Lower lobe of right lung (tissue), 2 donors: ENCODE results near the gene DNAH1. TPM values are rescaled to one million over a fixed set of nuclear protein-coding genes. Genes with fewer than 3 reads are reported as not detected.

Source experiments
- ATAC-seq, 2 donors: fragments of 200-7000 bp; cut with Tn5 transposase; one replicate each; pipeline ENCODE4 v1.9.1; 2020 to 2022; ENCODE audit warnings: mild to moderate bottlenecking in 2 of 2, moderate library complexity in 2 of 2
- DNase-seq: peaks from one replicate; pipeline ENCODE4 v3.0.0-alpha.2; 2020
- H3K27ac ChIP-seq: fragments of 200-600 bp; one replicate; pipeline ENCODE4 v1.8.0; 2022
- H3K27me3 ChIP-seq: fragments of 200-600 bp; one replicate; pipeline ENCODE4 v1.8.0; 2022; ENCODE audit warnings: low read depth
- H3K36me3 ChIP-seq: fragments of 200-600 bp; one replicate; pipeline ENCODE4 v1.8.0; 2022; ENCODE audit warnings: mild to moderate bottlenecking
- H3K4me1 ChIP-seq: fragments of 200-600 bp; one replicate; pipeline ENCODE4 v1.8.0; 2022
- H3K4me3 ChIP-seq: fragments of 200-600 bp; one replicate; pipeline ENCODE4 v1.8.0; 2022; ENCODE audit warnings: mild to moderate bottlenecking
- H3K9me3 ChIP-seq: fragments of 200-600 bp; one replicate; pipeline ENCODE4 v1.8.0; 2022
- intact Hi-C: fragments of 100-400 bp; cut with DNase I; formaldehyde crosslinking; loops from one replicate; pipeline ENCODE4 v1.11.0; 2022
- total RNA-seq: library from RNA; stranded (reverse); fragmentation: NEBNext Ultra II Directional; extraction: Animal tissue kit (Norgen Biotek cat#: 25700); gene quantifications from one replicate; pipeline ENCODE4 v1.2.1, GENCODE V29; 2021
- TF ChIP-seq, protein P1 (sequence below): fragments of 200-600 bp; IDR thresholded peaks from one replicate; pipeline ENCODE4 v1.8.0; 2022; ENCODE audit warnings: antibody characterized with exemption, mild to moderate bottlenecking
- donor health status: DM: no; HTN: yes; CAD: no; lungs with severe emphysema.

The DNAH1 gene
- total RNA-seq, 1 donor from 2014 or later, result 16.4 TPM

- Histone ChIP-seq H3K4me1 (no peaks in the 10 kb centered on the region), H3K27me3 (no peaks in the 10 kb centered on the region), H3K27ac (no peak overlapping the region), H3K4me3 (no peak overlapping the region), H3K36me3 (peaks cover 23% of the 10 kb centered on the region), H3K9me3 (no peaks in the 10 kb centered on the region)
- TF ChIP-seq, protein P1, sequence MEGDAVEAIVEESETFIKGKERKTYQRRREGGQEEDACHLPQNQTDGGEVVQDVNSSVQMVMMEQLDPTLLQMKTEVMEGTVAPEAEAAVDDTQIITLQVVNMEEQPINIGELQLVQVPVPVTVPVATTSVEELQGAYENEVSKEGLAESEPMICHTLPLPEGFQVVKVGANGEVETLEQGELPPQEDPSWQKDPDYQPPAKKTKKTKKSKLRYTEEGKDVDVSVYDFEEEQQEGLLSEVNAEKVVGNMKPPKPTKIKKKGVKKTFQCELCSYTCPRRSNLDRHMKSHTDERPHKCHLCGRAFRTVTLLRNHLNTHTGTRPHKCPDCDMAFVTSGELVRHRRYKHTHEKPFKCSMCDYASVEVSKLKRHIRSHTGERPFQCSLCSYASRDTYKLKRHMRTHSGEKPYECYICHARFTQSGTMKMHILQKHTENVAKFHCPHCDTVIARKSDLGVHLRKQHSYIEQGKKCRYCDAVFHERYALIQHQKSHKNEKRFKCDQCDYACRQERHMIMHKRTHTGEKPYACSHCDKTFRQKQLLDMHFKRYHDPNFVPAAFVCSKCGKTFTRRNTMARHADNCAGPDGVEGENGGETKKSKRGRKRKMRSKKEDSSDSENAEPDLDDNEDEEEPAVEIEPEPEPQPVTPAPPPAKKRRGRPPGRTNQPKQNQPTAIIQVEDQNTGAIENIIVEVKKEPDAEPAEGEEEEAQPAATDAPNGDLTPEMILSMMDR, result no peak
- no peak for DNase-seq
- ATAC-seq, result no peak
- intact Hi-C loops, result no loop called here
Observed at GRCh38 chr3:52341123-52341522, 25.0 kb downstream of the DNAH1 start.

- ATAC-seq (no peak), DNase-seq (no peak)
- peaks cover 24% of the 10 kb centered on the region for H3K36me3 ChIP-seq
- no peaks in the 10 kb centered on the region for H3K4me1 ChIP-seq
- H3K9me3 ChIP-seq, result no peaks in the 10 kb centered on the region
- no peak overlapping the region for H3K27ac ChIP-seq
- TF ChIP-seq, protein P1, result no peak
- no peaks in the 10 kb centered on the region for H3K27me3 ChIP-seq
- intact Hi-C loops, result no loop called here
- H3K4me3 ChIP-seq, result no peak overlapping the region
Observed at GRCh38 chr3:52343946-52344600, 28.0 kb downstream of the DNAH1 start.

DNA sequence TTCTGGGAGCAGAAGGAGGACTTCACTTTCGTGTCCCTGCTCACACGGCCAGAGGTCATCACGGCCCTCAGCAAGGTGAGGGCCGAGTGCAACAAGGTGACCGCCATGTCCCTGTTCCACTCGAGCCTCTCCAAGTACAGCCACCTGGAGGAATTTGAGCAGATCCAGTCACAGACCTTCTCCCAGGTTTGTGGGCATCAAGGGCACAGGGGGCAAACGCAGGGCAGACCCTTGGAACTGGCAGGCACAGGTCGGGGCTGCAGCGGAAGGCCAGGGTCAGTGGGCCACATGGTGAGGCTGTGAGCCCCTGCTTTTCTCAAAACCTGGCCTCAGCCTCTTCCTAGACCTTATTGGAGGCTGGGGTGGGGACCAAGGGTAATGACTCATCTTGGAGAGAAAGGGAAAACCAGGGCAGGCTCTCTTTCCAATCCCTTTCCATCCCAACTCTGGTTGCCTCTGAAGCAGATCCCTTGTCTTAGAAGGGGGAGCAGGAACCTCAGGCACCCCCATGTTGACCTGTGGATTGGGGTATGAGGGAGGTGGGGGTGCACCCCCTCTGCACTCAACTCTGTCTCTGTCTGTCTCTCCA, 29.5 kb downstream of the DNAH1 start:
- Histone ChIP-seq H3K36me3 (peaks cover 33% of the 10 kb centered on the region), H3K9me3 (no peaks in the 10 kb centered on the region), H3K4me1 (no peaks in the 10 kb centered on the region), H3K27ac (no peak overlapping the region), H3K27me3 (no peaks in the 10 kb centered on the region), H3K4me3 (no peak overlapping the region)
- ATAC-seq, result no peak
- intact Hi-C loops, result no loop called here
- TF ChIP-seq, protein P1, result no peak
- DNase-seq, result no peak

DNA sequence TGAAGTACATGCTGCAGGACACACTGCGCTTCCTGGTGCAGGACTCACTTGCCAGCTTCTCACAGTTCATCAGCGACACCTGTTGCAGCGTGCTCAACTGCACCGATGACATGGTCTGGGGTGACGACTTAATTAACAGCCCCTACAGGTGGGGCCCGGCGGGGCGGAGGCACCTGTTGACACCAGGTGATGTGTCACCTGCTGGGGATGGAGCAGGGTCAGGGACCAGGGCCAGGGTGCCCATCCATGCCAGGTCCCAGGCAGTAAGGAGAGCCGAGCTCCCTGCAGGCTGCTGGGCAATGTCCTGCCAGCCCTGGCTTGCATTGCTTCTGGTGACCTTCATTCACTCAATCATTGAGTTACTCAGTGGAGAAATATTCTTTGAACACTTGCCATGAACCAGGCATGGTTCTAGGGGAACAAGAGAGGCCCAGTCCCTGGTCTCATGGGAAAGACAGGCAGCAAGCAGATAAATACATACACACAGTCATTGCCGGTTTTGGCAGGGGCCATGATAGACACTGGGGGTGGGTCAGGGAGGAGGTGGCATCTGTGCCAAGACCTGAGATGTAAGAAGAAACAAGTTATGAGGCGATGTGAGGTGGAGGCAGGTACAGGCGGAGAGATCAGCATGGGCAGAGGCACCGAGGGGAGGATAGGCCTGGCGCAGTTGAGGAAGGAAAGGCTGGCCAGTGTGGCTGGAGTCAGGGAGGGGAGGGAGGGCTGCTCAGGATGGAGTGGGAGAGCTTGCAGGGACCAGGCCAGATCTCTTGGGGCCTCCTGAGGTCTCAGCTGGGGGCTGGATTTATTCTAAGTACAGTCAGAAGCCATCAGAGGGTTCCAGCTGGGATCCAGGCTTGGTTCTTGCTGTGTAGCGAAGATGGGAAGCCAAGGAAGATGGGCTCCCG, 30.8 kb downstream of the DNAH1 start:
- no peaks in the 10 kb centered on the region for H3K4me1 ChIP-seq
- DNase-seq, result no peak
- intact Hi-C loops, result no loop called here
- no peak overlapping the region for H3K4me3 ChIP-seq
- no peaks in the 10 kb centered on the region for H3K9me3 ChIP-seq
- ATAC-seq, result no peak
- H3K27me3 ChIP-seq, result no peaks in the 10 kb centered on the region
- H3K27ac ChIP-seq, result no peak overlapping the region
- H3K36me3 ChIP-seq, result peaks cover 43% of the 10 kb centered on the region
- TF ChIP-seq, protein P1, result no peak

GRCh38 chr3:52347716-52348635, 31.9 kb downstream of the DNAH1 start:
- no peak for DNase-seq
- no peak overlapping the region for H3K27ac ChIP-seq
- TF ChIP-seq, protein P1, result no peak
- intact Hi-C loops, result no loop called here
- no peak overlapping the region for H3K4me3 ChIP-seq
- H3K4me1 ChIP-seq, result no peaks in the 10 kb centered on the region
- H3K9me3 ChIP-seq, result no peaks in the 10 kb centered on the region
- ATAC-seq, result no peak
- H3K36me3 ChIP-seq, result peaks cover 54% of the 10 kb centered on the region
- no peaks in the 10 kb centered on the region for H3K27me3 ChIP-seq
